Activated T-cell treated with anti-CD3 and anti-CD28 coated beads for 4 hours (primary cell): ENCODE data around the gene ZNF429.
"Not testable (repeated sequence)": the region's sequence is repeated elsewhere in the genome, so short reads cannot be mapped to it uniquely, and the experiment has no call there.

Experiments used
- DNase-seq: peaks from one replicate; pipeline ENCODE4 v3.0.0-alpha.2; 2020

ZNF429 gene

GRCh38 chr19:21593502-21593901 is 88.1 kb downstream of the ZNF429 start:
- DNase-seq: no peak

- DNase-seq: no peak
These were observed 88.8 kb downstream of the ZNF429 start for GRCh38 chr19:21593934-21594820.

- DNase-seq: no peak
These were observed 89.8 kb downstream of the ZNF429 start for GRCh38 chr19:21595185-21595584.

- DNase-seq: no peak
These were observed 96.8 kb downstream of the ZNF429 start for GRCh38 chr19:21602082-21602658.

- not testable (repeated sequence) for DNase-seq
These were observed 97.4 kb downstream of the ZNF429 start for GRCh38 chr19:21602659-21603430.

GRCh38 chr19:21603431-21604231 is 98.2 kb downstream of the ZNF429 start:
- no peak for DNase-seq

- no peak for DNase-seq
These were observed 99.0 kb downstream of the ZNF429 start for GRCh38 chr19:21604351-21604926.
